ENCODE measurements around the gene MAZ. TPM values are rescaled to one million over a fixed set of nuclear protein-coding genes. Genes with fewer than 3 reads are reported as not detected.

Gene MAZ
- total RNA-seq, 1 donor from 2014 or later, result 218 TPM

DNA sequence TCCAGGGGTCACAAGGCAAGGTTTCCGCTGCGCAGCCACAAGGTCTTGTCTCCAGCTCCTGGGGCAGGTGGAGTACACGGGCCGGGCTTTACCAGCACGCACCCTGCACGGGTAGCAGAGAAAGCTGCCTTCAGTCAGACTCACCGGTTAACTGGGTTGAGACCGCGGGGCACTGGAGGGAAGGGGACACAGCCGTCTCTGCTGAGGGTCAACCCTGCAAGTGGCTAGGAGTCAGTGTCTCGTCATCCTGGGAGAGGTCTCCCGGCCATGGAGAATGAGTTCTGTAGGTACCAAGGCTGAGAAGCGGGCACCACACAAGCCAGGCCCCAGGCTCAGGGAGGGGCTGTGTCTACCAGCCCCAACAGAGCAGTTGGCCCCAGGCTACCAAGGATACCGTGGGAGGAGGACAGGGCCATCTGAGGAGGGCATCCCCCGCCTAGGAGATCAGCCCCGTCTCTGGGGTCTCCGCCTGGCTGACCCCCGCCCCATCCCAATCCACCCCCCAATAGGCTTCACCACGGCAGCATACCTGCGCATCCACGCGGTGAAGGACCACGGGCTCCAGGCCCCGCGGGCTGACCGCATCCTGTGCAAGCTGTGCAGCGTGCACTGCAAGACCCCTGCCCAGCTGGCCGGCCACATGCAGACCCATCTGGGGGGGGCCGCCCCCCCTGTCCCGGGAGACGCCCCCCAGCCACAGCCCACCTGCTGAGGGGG lies 2.9 kb downstream of the MAZ start:
- DNase-seq (ENCODE audit: low read depth), result no peak

GRCh38 chr16:29809850-29810698 lies 3.7 kb downstream of the MAZ start:
- DNase-seq (ENCODE audit: low read depth), result peak; percentile 7

- DNase-seq (ENCODE audit: low read depth), result peak; percentile 6
These were observed 4.4 kb downstream of the MAZ start for GRCh38 chr16:29810699-29811169.

GRCh38 chr16:29811170-29811895 lies 5.0 kb downstream of the MAZ start:
- peak; percentile 99 for DNase-seq (ENCODE audit: low read depth)

DNA sequence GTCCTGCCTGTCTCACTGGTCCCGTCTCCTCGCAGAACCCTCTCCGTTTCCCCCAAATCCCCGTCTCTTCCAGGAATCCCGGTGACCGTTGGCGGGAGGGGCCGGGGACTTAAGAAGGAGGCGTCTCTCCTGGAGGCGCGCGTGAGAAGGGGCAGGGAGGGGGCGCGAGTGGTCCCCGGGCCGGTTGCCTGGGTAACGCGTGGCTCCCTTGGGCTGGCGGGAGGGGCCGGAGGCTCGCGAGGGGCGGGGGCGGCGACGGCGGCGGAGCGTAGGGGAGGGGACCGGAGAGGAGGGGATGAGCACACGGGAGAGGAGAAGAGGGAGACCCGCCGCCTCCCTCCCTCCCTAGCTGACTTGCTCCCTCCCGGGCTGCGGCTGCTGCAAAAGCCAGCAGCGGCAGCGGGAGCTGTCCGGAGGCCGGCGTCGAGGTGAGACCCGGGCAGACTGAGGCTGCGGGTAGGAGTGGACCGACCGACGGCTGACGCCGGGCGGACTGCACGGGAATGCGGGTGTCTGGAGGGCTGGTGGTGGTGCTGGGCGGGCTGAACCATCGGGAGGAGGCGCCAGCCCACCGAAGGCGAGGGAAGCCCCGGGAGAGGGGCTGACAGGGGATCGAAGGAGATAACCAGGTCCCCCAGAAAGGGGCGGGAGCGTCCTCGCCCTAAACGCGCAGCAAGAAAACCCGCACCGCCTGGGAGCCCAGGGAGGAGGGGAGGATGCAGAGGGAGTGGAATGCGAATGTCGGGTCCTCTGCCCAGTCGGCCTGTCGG lies 5.8 kb downstream of the MAZ start, which contains the start of gene PRRT2:
Gene PRRT2, plus strand, starts transcription at position 298 of the 770 bp plus-strand sequence. CDS start 862 bp downstream, outside the sequence.
- DNase-seq (ENCODE audit: low read depth), result peak; percentile 56

DNA sequence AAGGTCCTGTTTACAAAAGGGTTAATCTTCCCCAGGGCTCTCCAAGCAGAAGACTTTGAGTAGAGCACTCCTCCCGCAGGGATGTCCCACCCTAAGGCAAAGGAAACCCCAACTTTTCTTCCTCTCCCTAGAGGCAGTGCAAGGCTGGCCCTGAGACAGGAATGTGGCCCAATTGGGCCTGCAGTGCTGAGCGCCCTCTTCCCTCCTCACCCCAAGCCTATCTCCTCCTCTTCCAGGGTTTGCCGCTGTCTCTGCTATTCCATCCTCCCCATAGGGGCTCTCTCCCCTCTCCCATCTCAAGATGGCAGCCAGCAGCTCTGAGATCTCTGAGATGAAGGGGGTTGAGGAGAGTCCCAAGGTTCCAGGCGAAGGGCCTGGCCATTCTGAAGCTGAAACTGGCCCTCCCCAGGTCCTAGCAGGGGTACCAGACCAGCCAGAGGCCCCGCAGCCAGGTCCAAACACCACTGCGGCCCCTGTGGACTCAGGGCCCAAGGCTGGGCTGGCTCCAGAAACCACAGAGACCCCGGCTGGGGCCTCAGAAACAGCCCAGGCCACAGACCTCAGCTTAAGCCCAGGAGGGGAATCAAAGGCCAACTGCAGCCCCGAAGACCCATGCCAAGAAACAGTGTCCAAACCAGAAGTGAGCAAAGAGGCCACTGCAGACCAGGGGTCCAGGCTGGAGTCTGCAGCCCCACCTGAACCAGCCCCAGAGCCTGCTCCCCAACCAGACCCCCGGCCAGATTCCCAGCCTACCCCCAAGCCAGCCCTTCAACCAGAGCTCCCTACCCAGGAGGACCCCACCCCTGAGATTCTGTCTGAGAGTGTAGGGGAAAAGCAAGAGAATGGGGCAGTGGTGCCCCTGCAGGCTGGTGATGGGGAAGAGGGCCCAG lies 6.7 kb downstream of the MAZ start:
- no peak for DNase-seq (ENCODE audit: low read depth)

DNA sequence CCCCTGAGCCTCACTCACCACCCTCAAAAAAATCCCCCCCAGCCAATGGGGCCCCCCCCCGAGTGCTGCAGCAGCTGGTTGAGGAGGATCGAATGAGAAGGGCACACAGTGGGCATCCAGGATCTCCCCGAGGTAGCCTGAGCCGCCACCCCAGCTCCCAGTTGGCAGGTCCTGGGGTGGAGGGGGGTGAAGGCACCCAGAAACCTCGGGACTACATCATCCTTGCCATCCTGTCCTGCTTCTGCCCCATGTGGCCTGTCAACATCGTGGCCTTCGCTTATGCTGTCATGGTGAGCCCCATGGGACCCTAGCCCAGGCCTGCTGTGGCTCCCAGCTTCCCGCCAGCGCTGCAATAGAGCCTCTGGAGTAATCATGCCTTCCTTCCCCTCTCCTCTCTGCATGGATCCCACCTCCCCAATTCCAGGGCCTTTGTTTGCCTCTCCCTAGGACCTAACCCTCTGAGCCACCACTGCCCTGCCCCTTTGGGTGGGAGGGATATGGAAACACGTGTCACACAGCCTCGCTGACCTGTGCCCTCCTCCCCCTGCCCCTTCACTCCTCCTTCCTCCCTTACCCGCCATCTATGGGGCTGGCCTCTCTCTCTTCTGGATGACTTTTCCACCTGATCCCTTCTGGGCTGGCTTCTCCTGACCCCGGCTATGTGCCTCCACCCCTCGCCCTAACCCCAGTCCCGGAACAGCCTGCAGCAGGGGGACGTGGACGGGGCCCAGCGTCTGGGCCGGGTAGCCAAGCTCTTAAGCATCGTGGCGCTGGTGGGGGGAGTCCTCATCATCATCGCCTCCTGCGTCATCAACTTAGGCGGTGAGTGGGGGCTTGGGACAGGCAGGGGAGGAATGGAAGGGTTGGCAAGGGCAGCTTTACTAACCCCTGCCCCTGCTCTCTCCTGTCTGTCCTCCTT lies 7.6 kb downstream of the MAZ start:
- DNase-seq (ENCODE audit: low read depth), result no peak

GRCh38 chr16:29814592-29814991 lies 8.3 kb downstream of the MAZ start:
- DNase-seq (ENCODE audit: low read depth), result no peak

- DNase-seq (ENCODE audit: low read depth), result no peak
These were observed 8.8 kb downstream of the MAZ start for GRCh38 chr16:29815032-29815721.

GRCh38 chr16:29815793-29816693 lies 9.7 kb downstream of the MAZ start, which contains the start of gene PAGR1:
TSS of gene PAGR1 (plus strand) at chr16:29816152. CDS start at chr16:29816526, 374 bp downstream.
- peak; percentile 99 for DNase-seq (ENCODE audit: low read depth)

GRCh38 chr16:29816694-29817441 lies 10.5 kb downstream of the MAZ start:
- DNase-seq (ENCODE audit: low read depth), result peak; percentile 74

- DNase-seq (ENCODE audit: low read depth), result no peak
These were observed 11.8 kb downstream of the MAZ start for GRCh38 chr16:29818082-29818481.

DNA sequence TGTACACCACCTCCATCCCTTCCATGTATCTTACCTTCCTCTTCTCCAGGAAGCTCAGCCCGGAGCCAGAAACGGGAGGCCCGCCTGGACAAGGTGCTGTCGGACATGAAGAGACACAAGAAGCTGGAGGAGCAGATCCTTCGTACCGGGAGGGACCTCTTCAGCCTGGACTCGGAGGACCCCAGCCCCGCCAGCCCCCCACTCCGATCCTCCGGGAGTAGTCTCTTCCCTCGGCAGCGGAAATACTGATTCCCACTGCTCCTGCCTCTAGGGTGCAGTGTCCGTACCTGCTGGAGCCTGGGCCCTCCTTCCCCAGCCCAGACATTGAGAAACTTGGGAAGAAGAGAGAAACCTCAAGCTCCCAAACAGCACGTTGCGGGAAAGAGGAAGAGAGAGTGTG lies 13.2 kb downstream of the MAZ start:
- peak; percentile 6 for DNase-seq (ENCODE audit: low read depth)

DNA sequence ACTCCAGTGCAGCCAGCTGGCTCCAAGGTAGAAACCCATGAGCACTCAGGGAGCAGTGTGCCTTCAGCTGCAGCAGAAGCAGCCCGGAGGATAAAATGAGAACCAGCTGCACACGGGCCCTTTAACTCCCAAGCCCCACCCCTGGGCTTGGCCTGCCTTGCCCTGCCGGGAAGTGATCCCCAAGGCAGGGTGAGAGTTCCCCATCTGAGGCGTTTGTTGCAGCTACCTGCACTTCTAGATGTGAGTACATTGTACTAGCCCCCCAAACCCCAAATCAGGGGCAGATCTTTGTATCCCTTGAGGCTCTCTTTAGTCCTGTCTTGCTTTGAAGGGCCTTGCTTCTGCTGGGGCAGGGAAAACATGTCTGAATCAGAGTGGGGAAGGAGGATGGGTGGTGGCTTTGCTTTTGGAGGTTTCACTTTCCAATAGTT lies 14.0 kb downstream of the MAZ start, which contains the start of gene MVP:
Gene MVP, plus strand, starts transcription at position 192 of the 431 bp plus-strand sequence. CDS start 10,088 bp downstream, outside the sequence.
- DNase-seq (ENCODE audit: low read depth), result peak; percentile 82

DNA sequence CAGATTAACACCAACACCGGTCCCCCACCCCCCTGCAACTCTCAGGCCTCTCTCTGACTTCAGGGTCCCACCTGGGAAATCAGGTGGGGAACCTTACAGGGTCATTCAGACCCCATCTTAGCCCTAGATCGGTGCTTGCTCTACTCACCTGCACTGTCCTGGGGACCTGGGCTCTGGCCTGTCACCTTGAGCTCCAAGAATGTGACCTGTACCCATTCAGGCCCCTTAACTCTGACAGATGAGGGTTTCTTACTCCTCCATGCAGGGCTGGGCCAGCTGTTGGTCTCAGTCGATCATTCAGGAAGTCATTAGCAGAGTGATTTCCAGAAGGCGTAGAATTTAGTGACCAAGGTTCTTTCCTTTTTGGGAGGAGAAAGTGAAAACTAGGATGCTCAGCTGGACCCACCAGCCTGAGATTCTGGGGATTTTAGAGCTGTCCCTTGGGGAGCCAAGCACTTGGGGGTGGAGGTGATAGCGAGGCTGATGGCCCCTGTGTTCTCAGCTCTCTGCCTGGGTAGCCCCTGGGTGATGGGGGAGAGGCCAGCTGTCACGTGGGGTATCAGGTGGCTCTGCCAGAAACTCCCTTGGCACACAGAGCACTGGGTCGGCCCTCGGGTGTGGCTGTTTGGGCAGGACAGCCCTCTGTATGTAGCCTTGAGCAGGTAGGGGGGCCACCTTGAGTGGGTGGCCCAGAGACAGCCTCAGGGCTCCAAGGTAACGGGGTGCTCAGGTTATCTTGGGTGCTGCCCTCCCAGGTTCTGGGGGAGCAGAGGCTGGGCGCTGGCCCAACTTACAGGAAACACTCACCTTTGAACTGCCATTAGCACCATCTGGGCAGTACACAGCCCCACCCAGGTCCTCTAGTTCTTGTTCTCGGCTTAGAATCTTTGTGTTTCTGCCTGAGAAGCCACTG lies 14.7 kb downstream of the MAZ start:
- DNase-seq (ENCODE audit: low read depth), result peak; percentile 82

Data from myocyte (in vitro differentiated cells).